HG03521 (cell line): ENCODE measurements around the gene NRP2.
A peak's percentile ranks its signal among the peaks of the same experiment; 100 is the strongest.

Source experiments
- ATAC-seq: cut with Tn5 transposase; IDR thresholded peaks from one replicate; pipeline ENCODE4 v1.9.1; 2021; ENCODE audit warnings: mild to moderate bottlenecking, moderate library complexity; ENCODE audit not compliant: unreplicated experiment

Gene NRP2

DNA sequence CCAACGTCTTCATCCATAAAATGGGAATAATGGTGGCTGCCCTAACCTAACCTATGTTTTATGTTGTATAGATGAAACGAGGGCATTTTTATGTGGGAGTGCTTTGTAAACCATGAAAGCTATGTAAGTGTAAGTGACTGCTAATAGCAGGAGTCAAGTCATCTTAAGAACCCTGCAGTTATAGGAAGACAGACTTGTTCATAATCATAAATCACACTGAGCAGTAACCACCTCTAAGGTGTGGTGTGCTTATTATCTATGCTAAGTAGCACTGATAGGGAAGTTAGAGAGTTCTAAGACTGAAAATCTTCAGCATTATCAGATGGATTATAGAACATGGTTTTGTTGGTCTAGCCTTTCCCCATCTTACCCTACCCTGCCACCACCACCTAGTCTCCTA is 24.2 kb upstream of the NRP2 start:
- ATAC-seq = no peak

DNA sequence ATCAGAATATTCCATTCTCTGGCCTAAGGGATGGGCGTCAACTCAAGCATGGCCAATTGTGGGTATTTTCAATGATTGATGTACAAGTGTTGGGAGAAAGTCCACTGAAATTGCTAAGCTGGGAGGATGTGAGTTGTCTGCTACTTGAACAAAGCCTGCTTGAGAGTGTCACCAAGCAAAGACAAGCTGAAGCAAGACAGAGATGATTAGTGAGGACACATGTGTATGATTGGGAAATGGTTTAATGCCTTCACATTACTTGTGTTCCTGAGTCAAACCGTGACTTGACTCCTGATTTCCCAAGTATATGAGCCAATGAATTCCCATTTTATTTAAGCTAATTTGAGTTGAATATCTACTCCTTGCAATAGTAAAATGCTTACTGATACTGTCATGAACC is 23.7 kb upstream of the NRP2 start:
- no peak for ATAC-seq

DNA sequence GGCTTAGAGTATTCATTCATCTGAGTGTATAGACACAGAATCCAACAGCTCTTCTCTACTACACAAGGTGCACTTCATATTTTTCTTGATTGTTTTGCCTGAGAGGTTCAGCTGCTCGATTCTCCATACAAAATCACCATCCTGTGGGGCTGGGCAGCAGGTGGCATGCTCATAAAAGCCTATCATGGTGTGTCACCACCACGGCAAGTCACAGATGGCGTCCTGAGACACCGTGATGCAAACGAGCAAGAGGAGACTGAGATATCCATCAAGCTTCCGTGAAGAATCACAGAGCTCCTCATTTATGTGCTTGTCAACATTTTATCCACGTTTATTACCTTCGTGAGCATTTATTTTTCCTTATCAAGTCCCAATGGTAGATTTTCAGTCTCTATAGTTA is 22.4 kb upstream of the NRP2 start:
- no peak for ATAC-seq

DNA sequence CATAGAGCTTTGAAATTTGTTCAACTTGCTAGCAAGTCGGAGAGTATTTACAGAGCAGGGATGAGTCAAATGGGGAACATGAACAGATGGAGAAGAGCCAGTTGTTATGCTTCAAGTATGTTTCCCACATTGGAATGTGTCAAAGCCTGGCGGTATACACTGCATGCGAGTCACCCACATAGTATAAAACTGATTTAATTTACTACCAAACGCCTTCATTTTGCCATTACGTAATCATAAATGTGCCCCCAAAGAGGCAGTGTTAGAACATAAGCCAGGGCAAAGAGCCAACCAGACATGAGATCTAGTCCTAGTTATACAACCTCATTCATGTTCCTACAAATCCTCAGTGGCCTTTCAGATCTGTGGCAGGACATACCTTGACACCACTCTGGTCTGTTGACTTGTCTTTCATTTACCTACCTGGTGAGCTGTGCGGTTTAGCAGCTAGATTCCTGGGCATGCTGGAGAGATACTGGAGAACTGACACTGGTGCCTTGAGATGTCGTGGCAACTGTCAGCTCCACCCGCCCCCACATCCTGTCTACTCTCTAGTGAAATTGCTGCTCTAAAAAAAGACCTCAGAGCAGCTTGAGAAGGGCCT is 21.7 kb upstream of the NRP2 start:
- peak; percentile 56 for ATAC-seq

DNA sequence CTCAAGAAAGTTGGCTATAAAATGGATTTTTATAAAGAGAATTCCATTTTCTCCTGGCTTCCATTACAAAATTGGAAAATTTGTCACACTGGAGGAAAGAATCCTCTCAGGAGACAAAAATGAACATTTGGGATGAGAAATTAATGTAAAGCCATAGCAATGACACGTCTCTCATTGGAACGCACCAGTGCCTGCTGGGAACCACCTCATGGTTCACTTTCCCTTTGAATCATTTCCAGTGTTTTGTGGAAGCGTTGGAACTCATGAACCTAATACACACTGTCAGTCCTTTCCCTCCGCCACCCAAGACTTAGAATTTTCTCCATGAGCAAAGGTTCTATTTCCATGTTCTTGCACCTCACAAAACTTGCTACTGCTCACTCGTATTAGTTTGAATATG is 21.0 kb upstream of the NRP2 start:
- ATAC-seq = no peak

DNA sequence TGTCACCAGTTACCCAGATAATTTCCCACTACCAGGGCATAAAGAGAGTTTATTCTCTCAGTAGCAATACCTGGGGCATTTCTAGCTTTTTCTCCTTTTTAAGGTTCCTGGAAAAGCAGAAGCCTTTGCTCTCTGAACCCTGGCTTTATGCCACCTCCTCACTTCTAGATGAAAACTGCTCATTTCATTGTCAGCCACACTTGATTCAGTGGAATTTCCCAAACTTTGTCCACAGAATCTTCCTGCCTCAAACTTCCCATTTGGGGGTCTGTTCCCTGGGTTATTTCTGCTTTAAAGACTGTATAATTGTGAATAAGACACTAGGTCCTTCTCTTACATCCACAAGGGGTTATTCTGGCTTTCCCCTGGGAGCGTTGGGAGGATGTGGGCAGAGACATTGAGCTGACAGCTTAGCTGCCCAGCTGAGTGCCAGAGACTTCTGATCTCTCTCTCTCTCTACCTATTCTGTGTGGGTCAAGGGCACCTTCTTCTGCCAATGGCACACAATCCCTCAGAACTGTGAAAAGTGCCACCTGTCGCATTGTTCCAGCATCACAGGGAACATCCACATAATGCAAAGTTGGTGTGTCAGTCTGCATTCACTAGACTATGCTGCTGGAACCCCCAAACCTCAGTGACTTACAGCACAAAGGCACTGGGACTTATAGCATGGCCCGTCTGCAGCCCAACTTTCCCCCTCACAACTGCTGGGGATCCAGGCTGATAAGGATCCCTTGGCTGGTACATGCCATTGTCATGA is 19.9 kb upstream of the NRP2 start:
- ATAC-seq = no peak

DNA sequence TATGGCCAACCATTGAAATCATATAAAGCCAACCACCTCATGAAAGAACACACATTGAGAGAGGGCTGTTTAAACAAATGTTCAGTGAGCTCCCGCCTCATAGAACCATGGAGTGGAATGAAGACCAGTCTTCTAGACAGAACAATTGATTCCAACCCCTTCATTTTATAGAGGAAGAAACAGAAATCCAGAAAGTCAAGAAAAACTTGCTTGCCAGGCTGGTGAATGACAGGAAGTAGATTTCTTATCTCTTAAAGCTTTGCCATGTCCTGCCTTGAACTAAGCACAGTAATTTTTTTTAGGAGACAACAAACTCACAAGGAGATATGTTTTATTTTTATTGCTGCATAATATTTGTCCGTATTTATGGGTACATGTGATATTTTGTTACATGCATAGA is 16.5 kb upstream of the NRP2 start:
- ATAC-seq = no peak

DNA sequence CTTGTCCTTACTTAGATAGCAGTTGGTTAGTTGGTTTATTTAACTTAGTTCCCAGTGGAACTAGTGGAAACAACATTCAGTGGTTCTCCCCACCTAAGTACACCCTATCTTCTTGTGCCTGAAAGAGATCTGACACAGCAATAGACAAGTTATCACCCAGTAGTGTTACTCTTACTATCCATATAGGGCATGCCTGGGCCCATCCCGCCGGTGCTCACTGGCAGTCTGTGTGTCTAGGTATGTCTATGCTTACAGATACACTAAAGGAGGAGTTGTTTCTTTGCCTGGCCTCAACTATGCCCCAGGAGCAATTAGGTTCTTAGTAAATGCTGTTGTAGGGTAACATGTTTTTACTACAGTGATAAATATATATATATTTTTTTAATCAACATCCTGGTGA is 12.0 kb upstream of the NRP2 start:
- ATAC-seq = no peak

DNA sequence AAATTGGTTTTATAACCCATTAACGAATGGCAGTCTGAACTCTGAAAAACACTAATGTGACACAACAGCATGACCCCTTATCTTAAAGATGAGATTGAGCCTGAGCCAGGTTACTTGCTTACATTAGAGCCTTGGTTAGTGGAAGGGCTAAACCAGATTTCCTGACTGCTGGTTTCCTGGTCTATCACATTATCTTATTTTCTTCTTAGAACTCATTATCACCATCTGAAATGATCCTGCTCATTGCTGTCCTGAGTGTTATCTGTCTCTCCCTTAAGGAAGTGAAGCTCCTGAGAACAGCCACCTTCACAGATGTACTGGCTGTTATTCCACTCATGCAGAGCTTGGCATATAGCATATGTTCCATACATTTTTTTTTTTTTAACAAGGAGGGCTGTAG is 9.0 kb upstream of the NRP2 start:
- no peak for ATAC-seq

DNA sequence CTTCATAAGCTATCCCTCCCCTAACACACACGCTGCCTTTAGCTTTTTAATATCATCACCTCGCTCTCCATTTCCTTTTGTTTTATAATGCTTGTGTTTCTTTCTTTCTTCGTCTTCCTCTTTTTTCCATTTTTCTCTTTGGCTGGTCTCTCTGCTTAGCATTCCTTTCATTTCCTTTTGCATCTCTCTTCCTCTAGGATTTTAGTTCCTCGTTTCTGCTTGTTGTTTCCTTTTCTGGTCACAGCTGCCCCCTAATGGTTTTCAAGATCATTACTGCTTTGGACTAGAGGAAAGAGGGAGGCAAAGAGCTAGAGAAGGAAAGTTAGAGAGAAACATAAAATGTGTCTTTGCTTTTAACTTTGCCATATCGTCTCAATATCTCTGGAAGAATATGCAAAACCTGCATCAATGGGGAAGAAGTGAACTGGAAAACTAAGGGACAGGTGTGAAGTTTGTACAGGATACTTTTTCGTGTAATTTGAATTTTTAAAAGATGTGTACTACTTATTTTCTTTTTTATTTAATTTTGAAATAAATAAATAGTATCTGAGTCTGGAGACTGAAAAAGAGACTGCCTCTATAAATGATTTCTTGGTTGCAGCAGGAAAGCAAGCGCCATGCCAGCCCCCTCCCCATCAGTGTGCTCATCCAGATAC is 6.3 kb upstream of the NRP2 start:
- ATAC-seq = no peak

DNA sequence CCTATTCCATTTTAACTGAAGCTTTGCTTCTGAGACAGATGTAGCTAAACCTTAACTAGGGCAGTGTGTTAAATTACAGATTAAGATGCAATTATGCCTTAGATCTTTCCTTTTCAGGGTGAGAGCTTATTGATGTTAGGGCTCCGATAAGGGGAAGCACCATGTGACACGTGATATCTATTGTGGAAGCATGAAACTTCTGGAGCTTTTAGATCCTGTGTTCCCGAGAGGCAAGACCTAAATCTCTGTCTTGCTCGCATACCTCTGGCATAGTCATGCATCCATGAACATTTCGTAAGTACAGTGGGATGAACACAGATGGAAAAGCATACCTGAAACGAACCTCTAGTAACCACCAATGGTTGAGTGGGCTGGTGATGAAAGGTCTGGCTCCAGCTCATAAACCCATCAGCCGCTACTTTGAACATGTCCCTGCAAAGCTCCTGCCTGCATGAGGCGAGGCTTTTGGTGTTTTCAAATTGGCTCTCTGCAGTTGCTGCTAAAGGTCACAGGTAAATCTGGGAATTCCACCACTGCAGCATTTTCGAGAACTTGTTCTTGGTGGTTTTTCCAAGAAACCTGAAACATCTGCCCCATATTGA is 3.7 kb upstream of the NRP2 start:
- ATAC-seq = no peak

DNA sequence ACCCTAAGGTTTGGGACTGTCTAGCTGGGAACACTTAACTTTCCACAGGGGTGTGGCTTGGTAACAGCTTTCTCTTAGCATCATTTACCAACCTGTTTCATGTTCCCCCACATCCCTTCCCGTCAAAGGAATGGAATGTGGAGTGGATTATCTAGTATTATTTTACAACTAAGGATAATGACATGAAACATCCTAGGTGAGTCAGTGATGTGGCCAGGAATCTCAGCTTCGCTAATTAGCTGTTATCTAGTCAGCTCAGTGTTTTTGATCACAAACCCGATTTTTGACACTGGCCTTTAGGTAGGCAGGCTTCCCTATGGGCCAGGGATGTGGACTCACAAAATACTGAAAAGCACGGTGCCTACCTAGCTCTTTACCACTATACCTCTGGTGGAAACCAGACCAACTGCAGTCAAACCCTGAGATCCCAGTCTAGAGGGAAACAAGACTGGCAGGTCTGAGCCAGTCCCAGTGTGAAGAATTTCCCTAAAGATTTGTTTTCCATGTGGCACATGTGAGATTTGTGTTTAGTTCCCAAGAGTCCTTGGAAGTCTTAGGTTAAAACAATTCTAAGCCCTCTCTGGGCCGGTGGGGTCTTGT is 2.8 kb upstream of the NRP2 start:
- no peak for ATAC-seq

DNA sequence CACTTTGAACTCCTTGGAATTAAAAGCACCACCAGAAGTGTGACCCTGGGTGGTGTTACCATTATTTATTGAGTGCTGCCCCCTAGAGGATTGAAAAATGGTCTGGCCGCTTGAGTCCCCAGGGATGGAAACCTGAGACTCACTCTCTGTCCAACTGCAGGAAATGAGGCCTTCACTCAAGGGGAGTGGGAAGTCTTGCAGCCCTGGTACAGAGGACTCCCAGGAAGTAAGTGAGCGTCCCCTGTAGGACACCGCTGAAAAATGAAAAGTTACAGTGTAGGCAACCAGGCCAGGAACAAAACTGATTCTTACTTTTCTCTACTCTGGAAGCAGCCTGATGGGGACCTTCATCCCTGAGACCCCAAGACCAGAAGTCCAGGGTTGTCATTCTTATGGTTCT is 2.2 kb upstream of the NRP2 start:
- ATAC-seq = peak; percentile 49

DNA sequence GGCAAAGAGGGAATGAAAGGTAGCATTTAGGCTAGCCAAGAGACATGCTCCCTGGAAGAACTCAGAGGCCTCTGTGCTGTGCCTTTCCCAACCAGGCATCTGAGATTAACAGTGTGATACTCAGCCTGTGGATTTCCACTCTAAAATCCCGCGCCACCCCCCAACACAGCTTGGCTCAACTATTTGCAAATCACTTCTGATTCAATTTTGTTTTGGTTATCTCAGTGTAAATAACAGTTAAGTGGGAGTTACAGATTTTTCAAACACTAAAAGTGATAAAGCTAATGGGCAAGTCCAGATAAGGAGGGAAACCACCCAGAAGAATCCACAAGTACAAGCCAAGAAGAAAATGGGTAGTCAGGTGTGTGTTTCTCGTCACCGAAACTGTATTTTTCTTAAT is 1.4 kb upstream of the NRP2 start:
- no peak for ATAC-seq

DNA sequence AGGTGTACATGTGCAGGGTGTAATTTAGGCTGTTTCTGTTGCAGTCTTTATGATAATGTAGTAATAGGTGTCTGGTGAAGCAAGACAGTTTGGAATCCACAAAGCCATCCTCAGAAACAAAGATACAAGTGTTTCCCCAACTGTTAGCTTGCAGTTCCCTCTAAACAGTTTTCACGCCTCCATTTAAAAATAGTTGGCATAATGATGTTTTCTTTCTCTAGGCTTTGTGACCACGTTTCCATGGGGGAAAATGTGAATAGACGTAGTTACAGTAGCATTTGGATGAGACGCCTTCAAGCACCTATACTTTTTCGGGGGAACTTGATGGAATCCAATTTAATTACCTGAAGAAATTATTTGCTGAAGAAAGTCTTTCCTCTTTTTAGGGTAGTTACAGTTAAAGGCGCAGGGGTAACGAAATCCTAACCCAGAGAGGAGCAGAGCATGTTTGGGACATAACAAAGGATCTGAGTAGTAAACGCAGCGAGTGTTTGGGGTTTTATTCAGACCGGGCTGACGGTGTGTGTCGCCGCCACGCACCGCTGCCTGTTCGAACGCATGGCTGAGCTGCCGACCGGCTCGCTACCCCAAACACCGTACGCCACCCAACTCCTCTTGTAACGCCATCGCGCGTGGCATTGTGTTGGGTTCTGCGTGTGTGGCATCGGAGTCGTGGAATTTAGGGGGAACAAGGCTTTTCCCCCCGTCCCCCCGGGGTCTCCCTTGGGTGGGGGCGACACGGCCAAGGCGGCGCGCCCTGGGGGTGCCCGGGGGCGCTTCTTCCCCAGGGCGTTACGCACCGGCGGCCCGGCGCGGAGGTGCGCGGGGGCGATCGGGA is 681 bp upstream of the NRP2 start:
- ATAC-seq = no peak

DNA sequence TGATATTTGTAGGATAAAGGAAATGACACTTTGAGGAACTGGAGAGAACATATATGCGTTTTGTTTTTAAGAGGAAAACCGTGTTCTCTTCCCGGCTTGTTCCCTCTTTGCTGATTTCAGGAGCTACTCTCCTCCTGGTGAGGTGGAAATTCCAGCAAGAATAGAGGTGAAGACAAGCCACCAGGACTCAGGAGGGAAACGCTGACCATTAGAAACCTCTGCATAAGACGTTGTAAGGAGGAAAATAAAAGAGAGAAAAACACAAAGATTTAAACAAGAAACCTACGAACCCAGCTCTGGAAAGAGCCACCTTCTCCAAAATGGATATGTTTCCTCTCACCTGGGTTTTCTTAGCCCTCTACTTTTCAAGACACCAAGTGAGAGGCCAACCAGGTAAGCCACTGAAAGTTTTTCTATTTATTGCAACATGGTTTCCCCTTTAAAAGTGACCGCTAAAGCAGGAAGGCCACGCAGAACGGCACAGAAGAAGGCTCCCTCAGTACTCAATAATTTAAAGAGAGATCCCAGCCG is 735 bp downstream of the NRP2 start:
- no peak for ATAC-seq

DNA sequence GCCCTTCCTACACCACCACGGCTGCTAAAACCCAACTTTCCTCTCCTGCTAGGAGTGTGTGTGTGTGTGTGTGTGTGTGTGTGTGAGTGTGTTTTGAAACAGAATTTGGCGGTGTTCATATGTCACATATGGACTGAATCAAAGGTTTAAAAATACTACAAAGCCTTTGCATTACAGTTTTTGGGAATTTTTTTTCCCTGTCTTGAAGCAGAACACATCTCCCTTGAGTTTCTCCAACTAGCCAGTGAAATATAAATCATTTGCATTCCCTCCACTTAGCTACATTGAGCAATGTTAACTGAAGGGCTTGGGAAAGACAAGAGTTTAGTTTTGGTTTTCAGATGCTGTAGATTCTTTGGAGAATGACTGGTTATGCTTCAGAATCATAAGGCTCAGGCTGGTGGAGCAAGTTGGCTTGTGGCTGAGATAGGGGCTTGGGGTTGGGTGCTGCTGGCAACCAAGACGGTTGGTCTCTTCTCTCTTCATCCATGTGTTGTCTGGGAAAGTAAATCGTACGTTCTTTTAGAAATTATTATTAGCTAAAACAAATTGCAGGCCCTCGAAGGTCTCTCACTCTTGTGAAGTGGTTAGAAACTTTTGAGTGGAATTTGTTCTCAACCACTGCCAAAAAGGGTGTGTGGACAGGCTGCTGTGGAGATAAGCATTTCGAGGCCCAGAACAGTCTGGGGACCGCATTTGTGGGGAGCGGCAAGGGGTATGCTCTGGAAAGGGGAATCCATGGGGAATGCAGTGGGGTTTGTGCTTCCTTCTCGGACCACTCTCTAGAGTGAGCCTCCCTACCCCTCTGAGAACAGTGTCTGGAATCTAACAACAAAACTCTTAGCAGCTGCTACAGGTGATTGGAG is 1.4 kb downstream of the NRP2 start:
- ATAC-seq = no peak

DNA sequence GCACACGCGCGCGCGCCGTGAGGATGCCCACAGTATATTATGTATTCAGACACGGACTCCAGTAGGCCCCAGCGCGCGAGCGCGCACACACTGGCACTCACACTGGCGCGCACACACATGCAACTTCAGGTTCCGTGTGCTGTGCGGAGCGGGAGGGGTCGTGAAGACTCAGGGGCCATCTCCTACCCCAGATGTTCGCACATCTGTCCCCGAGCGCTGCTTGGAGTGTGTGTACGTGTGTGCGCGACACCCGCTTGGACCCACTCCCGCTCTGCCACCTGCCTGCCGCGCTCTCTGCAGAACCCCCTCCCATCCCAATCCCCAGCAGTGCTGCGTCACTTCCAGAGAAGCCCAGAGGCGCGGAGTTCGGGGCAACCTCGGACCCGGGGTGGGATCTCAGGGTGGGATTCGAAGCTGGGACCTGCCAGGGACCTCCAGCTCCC is 2.6 kb downstream of the NRP2 start:
- no peak for ATAC-seq

DNA sequence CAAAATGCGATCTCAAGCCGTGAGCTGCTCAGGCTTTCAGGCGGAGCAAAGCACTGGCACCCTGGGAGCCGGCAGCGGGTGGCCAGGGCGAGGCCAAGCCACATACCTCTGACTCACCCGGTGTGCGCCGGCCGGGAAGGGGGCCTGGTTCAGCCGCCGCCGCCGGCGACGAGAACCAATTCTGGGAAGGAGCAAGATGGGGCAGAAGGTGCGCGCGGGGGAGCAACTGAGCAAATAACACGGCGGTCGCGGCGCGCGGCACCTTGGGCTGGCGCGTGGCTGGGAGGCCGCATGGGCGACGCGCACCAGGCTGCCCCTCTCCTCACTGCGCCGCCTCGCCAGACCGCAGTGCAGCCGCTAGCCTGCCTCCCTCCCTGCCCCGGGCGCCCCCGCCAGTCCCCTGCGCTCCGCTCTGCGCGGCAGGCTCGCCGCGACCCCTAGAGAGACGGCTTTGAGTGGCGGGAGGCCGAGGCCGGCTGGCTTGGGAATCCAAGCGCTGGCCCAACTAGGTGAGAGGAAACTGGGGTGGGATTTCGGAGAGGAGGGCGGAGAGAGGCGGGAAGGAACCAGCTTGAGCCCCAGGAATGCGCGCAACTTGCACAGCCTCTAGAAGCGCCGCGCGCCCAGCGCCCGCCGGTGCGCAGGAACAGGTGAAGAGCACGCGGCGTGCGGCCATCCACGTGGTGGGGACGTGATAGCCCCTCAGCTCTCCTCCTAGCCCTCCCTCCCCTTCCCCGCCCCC is 3.2 kb downstream of the NRP2 start:
- ATAC-seq = no peak
